ES-I3 (cell line): ENCODE measurements around the gene USP2.
A peak's percentile ranks its signal among the peaks of the same experiment; 100 is the strongest.

Source experiments
- H3K36me3 ChIP-seq: 2 replicates; pipeline ENCODE4 v1.6.1; 2013; ENCODE audit warnings: mild to moderate bottlenecking, low read length, control low read depth, moderate library complexity; ENCODE audit not compliant: insufficient read depth
- H3K4me1 ChIP-seq: 2 replicates; pipeline ENCODE4 v1.6.1; 2013; ENCODE audit warnings: mild to moderate bottlenecking, control low read depth, low read length; ENCODE audit not compliant: insufficient read depth
- H3K9ac ChIP-seq: 2 replicates; pipeline ENCODE4 v1.6.1; 2013; ENCODE audit warnings: low read depth, mild to moderate bottlenecking, low read length, moderate library complexity
- H3K9me3 ChIP-seq: 2 replicates; pipeline ENCODE4 v1.6.1; 2013; ENCODE audit warnings: mild to moderate bottlenecking, low read length, moderate library complexity; ENCODE audit not compliant: control insufficient read depth, insufficient read depth

The USP2 gene

DNA sequence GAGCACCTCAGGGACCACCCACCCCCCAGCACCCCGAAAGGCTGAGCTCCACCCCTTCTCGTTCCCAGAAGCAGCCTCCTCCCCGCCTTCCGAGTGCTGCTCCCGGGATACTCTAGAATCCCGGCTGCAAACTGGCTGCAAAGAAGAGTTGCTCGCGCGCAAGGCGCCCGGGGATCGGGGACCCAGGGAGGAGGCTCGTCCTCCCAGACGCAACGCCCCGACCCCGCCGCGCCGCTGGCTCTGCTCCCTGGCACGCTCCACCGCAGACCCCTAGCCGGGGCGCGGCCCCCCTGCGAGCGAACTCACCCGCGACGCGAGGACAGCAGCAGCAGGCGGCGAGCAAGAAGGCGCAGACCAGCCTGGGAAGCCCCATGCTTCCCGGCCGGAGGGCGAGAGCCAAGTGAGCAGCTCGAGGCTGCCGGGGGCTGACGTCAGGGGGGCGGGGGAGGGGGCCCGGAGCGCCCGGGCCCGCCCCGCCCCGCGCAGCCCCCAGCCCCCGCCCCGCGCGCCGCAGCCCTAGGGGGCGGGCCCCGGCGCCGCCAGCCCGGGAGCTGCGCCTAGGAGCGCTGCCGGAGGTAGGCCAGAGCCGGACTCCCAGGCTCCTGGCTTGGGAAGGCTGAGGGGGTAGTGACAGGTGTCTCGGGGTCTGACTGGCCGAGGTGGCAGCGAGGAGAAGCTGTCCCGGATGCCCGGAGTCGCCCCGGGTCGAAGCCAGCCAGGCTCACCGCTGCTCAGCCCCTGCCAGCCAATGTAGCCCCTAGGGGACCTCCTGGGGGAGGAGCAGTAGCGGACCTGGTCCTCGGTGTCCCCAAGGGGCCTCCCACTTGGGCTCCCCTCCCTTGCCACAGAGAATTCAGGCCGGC, 64.5 kb downstream of the USP2 start, which contains the start of gene MCAM:
Gene MCAM, minus strand, starts transcription at position 402 of the 863 bp plus-strand sequence. Its CDS starts 29 bp downstream, at position 373.
- Histone ChIP-seq H3K9ac (peak within 1 kb of the TSS; percentile 77), H3K36me3 (peaks cover 19% of the 10 kb centered on the region), H3K4me1 (peaks cover 20% of the 10 kb centered on the region), H3K9me3 (no peaks in the 10 kb centered on the region)

DNA sequence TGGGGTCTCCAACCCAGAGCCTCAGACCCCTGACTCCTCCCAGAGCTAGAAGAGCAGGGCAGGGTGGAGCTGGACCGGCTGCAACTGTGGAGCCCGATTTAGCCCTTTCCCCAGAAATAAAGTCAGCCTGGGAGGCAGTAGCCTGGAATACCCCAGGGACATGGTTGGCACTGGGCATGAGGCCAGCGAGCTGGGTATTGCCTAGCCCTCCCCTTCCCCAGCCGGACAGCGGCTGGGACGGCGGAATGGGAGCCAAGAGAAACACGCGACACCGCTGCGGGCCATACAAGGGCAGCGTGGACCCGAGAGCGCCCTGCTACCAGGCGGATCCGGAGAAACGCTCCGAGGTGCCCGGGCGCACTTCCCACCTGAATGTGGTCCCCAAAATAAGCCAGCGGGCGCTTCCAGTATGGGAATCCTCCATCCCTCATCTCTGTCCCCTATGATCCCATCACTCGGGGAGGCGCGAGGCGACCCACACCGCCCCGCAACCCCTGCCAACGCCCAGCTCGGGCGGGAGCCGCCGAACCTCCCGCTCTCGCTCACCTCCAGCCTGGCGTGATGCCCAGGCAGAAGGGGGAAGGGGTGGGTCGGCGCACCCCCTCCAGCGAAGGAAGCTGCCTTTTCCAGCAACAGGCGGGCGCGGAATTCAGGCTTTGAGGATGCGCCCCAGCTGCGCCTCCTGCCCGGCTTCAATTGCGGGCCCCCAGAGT, 65.3 kb downstream of the USP2 start:
- peaks cover 20% of the 10 kb centered on the region for H3K4me1 ChIP-seq
- H3K9ac ChIP-seq = peak overlapping the region; percentile 77
- H3K36me3 ChIP-seq = peaks cover 19% of the 10 kb centered on the region
- no peaks in the 10 kb centered on the region for H3K9me3 ChIP-seq

DNA sequence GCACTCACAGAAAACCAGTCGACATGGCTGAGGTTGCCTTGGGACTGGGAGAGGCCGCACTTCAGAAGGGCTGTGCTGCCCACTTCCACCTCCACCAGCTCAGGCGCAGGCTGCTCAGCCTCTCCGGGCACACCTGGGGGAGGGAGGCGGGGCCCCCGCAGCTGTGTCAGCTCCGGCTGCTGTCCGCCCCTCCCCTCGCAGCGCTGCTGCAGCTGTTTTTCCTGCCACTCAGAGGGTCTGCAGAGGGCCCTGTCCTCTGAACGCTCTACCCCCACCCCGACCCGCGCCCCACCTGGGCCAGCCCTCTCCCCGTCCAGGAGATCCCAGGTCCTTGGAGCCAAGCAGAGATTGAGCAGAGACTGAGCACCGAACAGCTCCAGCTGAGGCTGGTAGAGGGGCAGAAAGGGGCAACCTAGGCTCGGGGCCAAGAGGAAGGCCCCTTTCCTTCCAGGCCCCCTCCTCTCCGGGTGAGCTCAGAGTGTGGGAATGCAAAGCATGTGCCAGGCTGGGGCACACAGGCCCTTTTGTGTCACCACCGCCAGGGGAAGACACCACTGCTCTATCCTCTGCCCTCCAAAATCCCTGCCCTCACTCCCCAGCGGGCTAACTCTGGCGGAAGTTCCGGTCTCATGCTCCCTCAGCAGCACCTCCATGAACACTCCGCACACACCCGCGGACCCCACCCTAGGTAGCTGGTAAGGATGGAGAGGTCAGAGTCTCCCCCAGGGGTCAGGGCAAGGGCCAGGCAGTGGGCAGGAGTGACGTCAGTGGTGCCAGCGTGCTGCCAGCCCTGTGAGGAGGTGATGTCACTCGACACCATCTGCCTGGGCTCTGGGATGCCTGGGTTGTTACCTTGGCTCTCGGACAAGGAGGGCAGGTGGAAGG, 66.1 kb downstream of the USP2 start:
- H3K9me3 ChIP-seq = no peaks in the 10 kb centered on the region
- peaks cover 19% of the 10 kb centered on the region for H3K36me3 ChIP-seq
- peak overlapping the region; percentile 77 for H3K9ac ChIP-seq
- peaks cover 20% of the 10 kb centered on the region for H3K4me1 ChIP-seq

DNA sequence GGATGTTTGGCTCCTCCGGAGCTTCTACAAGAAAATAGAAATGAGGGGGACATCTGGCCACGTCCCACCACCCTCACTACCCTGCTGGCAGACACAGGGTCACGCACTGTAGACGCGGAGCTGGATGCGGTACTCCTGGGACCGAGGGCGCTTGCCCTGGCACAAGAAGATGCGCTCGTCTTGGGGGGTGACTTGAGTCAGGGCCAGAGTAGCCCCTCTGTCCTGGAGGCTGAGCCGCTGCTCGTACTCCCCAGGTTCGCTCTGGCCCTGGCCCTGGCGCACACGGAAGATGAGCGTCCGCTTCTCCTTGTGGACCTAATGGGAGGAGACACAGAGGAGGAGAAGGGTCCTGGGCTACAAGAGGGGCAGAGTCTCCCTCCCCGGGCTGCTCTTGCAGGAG, 66.8 kb downstream of the USP2 start:
- Histone ChIP-seq H3K9me3 (no peaks in the 10 kb centered on the region), H3K9ac (0 out of 2 replicates have a peak overlapping the region, but pooled peaks have one; percentile 77), H3K4me1 (peaks cover 20% of the 10 kb centered on the region), H3K36me3 (peaks cover 21% of the 10 kb centered on the region)

DNA sequence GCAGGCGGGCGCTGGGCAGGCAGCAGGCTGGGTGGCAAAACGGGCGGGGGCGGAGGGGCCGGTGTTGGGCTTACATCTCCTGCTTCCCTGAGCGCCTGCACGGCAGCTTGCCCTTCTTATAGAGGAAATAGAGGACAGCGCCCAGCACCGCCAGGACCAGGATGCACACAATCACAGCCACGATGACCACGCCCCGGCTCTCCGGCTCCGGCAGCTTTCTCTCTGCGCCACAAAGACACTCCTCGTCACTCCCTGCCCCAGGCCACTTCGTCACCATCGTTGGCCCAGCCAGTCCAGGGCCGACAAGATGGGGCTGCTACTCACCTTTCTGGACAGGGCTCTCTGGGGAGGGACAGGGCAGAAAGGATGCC, 70.8 kb downstream of the USP2 start:
- H3K9me3 ChIP-seq = no peaks in the 10 kb centered on the region
- H3K36me3 ChIP-seq = peaks cover 23% of the 10 kb centered on the region
- no peak overlapping the region for H3K9ac ChIP-seq
- H3K4me1 ChIP-seq = peaks cover 12% of the 10 kb centered on the region

DNA sequence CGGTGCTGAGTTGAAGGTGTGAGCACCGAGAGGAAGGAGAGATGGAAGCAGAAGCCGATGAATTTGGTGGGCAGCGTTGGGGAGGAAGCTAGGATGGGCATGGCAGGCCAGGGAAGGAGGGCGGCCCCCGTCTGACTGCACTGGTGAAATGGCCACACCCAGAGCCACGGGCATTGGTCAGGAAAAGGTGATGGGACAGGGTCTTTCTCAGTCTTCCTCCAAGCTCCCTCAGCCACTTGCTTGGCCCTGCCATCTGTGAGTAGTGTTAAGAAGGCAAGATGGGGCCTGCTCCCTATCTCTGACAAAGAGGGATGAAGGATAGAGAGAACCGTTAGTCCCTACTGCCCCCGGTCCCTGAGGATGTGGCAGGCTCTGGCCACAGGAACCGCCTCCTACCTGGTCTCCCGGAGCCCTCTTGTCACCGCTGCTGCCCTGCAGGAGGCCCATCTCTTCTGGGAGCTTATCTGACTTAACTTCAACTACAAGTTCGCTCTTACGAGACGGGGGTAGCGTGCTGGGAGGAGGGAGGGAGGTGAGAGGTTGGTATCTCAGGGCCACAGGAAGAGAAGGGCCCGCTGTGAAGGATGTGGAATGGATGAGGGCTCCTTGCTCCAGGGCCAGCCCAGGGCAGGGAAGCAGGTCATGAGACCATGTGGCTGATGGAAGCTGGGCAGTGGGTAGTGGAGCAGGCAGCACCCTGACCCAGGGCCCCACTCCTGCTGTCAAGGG, 71.4 kb downstream of the USP2 start:
- peaks cover 23% of the 10 kb centered on the region for H3K36me3 ChIP-seq
- peaks cover 12% of the 10 kb centered on the region for H3K4me1 ChIP-seq
- no peak overlapping the region for H3K9ac ChIP-seq
- H3K9me3 ChIP-seq = no peaks in the 10 kb centered on the region

DNA sequence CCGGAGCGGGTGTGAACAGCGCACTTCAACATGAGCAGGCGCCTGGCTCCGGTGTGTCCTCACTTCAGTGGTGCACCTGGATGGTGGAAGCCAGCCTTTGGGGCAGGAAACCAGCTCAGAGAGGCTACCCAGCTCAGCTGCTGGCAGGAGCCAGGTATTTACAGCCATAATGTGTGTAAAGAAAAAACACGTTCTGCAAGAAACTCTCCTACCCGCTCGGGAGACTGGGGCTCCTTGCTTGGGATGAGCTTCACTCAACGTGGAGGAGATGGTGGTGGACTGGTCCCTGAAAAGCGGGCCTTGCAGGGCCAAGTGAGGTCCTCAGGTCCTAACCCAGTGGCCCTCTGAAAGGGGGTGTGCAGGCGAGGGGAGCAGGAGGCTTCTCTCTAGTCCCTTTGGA, 72.1 kb downstream of the USP2 start:
- H3K9me3 ChIP-seq = no peaks in the 10 kb centered on the region
- H3K36me3 ChIP-seq = peaks cover 23% of the 10 kb centered on the region
- H3K4me1 ChIP-seq = peaks cover 7% of the 10 kb centered on the region
- no peak overlapping the region for H3K9ac ChIP-seq

DNA sequence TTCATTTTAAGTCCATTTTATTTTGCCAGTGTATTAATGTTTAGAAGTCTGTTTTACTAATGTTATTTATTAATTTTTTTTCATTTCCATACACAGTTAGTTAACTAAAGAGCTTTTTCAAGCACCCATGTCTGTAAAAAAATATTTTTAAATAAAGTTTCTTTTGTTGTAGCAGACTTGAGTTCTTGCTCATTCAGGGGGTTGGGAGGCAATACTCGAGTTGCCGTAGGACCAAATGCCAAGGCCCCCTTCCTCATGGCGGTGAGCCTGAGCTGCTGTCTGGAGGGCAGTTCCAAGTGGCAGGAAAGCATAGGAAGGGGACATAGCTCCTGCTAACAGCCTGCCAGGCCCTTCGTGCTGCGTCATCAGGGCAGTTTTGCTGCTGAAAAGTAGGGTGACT, 73.5 kb downstream of the USP2 start:
- H3K36me3 ChIP-seq = peaks cover 24% of the 10 kb centered on the region
- peaks cover 7% of the 10 kb centered on the region for H3K4me1 ChIP-seq
- no peaks in the 10 kb centered on the region for H3K9me3 ChIP-seq
- no peak overlapping the region for H3K9ac ChIP-seq

DNA sequence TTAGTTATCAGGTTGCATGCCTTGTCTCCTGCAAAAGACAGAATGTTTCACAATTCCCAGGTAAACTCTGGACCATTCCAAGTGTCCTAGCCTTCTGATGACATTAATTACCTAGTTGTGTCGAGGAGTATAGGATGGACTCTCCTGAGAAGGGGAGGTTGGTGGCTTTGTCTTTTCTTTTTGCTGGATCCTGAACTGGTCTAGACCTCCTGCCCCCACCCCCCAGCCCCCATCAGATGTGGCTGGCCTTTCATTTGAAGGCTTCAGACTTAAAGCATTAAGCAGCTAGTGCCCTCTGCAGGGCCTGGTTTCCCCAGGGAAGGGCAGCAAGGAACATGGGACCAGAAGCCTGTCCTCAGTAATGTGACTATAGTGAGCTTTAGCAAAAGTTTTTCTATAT, 74.3 kb downstream of the USP2 start:
- H3K9ac ChIP-seq = no peak overlapping the region
- peaks cover 7% of the 10 kb centered on the region for H3K4me1 ChIP-seq
- H3K36me3 ChIP-seq = peaks cover 21% of the 10 kb centered on the region
- no peaks in the 10 kb centered on the region for H3K9me3 ChIP-seq

DNA sequence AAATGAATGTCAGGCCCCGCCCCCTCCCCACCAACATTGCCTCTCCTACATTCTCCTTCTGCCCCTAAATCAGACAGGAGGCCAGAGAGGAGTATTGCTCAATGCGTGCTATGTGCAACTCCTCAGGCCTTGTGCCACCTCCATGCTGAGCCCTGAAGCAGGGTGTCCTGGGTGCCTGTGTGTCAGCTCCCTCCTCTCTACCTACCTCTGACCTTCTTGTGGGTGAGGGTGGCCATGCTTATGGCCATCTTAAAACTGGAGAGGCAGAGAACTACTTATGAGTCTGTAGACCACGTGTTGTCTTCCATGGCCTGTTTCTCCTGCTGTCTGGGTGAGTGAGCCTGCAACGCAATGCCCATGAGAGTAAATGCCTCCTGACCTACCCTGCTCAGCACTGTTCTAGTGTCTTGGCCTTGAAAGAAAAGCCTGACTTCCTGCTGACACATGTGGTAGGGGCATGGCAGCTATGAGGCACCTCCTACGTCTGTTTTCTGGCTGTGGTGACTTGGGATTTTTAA, 75.1 kb downstream of the USP2 start:
- Histone ChIP-seq H3K36me3 (peaks cover 20% of the 10 kb centered on the region), H3K9ac (no peak overlapping the region), H3K9me3 (no peaks in the 10 kb centered on the region), H3K4me1 (peaks cover 7% of the 10 kb centered on the region)

DNA sequence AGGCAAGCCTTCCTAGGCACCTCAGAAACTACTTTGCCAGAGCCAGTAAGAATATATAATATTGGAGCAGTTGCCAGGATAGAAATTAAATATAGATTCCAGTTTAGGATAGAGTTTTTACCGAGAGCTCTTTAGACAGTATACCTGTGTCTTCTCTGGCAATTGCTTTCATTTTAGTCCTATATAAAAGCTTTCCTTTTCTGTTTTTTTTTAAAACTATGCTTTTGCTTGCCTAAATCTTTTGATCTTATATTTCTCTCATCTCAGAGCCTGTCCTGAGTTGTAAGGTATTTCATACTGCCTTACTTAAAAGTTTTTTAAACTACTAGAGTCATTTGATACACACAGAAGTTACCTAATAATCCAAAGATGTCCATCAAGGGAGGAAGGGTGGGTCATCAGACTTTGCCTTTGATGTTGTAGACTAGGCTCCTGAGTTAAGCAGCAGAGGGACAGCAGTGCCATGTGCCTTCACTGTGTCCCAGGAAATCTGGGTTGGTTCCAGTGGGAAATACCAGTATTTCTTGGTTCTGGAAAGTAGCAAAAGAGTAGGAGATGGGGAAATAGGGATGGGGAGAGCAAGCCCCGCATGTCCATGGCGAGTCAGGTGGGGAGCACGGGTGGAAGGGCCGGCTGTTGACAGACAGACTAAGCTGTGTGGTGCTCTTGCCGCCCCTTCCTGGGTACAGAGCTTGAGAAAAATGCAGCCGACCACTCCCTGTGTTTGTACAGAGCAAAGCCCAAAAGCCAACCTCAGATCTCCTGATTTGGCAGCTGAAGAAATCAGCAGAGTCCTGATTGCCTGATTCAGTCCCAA, 75.7 kb downstream of the USP2 start:
- Histone ChIP-seq H3K4me1 (peaks cover 7% of the 10 kb centered on the region), H3K9me3 (no peaks in the 10 kb centered on the region), H3K9ac (no peak overlapping the region), H3K36me3 (peaks cover 27% of the 10 kb centered on the region)
